Measurements from ENCODE around the gene CMTM1.

- TF ChIP-seq EZH2phosphoT487 (IDR thresholded peaks at IDR 0.05; ENCODE audit: low read depth, severe bottlenecking, unreplicated experiment) (no peak), CTCF (IDR thresholded peaks at IDR 0.05; ENCODE audit: poor library complexity) (no peak), EZH2 (IDR thresholded peaks at IDR 0.05; ENCODE audit: borderline replicate concordance) (no peak)
These were observed 11.7 kb upstream of the CMTM1 start for GRCh38 chr16:66554495-66554894.

Measured in hepatocyte (in vitro differentiated cells).